ENCODE measurements around the gene CYB5R4. TPM values are rescaled to one million over a fixed set of nuclear protein-coding genes. Genes with fewer than 3 reads are reported as not detected.

The CYB5R4 gene
- polyA plus RNA-seq, 4 donors, result 10.0 to 15.4 (median 11.8) TPM

- peak overlapping the region in 1 of 3 donors; percentile 26 for H3K4me3 ChIP-seq (ENCODE audit: low read depth in 1 of 3, low read length in 3 of 3)
- DNase-seq, result no peak
- peaks cover 4 to 29% (median 7%) of the 10 kb centered on the region in 3 donors for H3K27me3 ChIP-seq (ENCODE audit: control insufficient read depth in 3 of 3, insufficient read depth in 3 of 3, low read length in 3 of 3)
- H3K27ac ChIP-seq (ENCODE audit: low read depth in 1 of 3, low read length in 2 of 3), result no peak overlapping the region
- H3K9me3 ChIP-seq (ENCODE audit: control insufficient read depth in 2 of 2, insufficient read depth in 1 of 2, low read depth in 1 of 2, low read length in 1 of 2), result no peaks in the 10 kb centered on the region
- H3K36me3 ChIP-seq (ENCODE audit: control insufficient read depth in 3 of 3, insufficient read depth in 2 of 3, low read depth in 1 of 3, low read length in 3 of 3), result no peaks in the 10 kb centered on the region
- WGBS, 3 donors, result 12 to 18% (median 15%) methylated on average over 18 of the region's 18 CpGs
- FAIRE-seq, result no peak
- H3K4me1 ChIP-seq (ENCODE audit: control insufficient read depth in 3 of 3, insufficient read depth in 2 of 3, low read depth in 1 of 3, low read length in 2 of 3), result peaks cover 0 to 7% (median 0%) of the 10 kb centered on the region in 3 donors
Observed at GRCh38 chr6:83854001-83854501, 5.4 kb upstream of the CYB5R4 start.

- Histone ChIP-seq H3K4me1 (ENCODE audit: control insufficient read depth in 3 of 3, insufficient read depth in 2 of 3, low read depth in 1 of 3, low read length in 2 of 3) (peaks cover 0 to 8% (median 0%) of the 10 kb centered on the region in 3 donors), H3K9me3 (ENCODE audit: control insufficient read depth in 2 of 2, insufficient read depth in 1 of 2, low read depth in 1 of 2, low read length in 1 of 2) (no peaks in the 10 kb centered on the region), H3K27me3 (ENCODE audit: control insufficient read depth in 3 of 3, insufficient read depth in 3 of 3, low read length in 3 of 3) (peaks cover 4 to 29% (median 7%) of the 10 kb centered on the region in 3 donors), H3K4me3 (ENCODE audit: low read depth in 1 of 3, low read length in 3 of 3) (no peak overlapping the region), H3K36me3 (ENCODE audit: control insufficient read depth in 3 of 3, insufficient read depth in 2 of 3, low read depth in 1 of 3, low read length in 3 of 3) (no peaks in the 10 kb centered on the region), H3K27ac (ENCODE audit: low read depth in 1 of 3, low read length in 2 of 3) (no peak overlapping the region)
- 46 to 52% (median 52%) methylated on average over 5 of the region's 5 CpGs for WGBS, 3 donors
- DNase-seq (no peak), FAIRE-seq (no peak)
Observed at GRCh38 chr6:83854766-83855165, 4.7 kb upstream of the CYB5R4 start.

- WGBS, 3 donors, result 8 to 16% (median 12%) methylated on average over 7 of the region's 7 CpGs
- peaks cover 0 to 3% (median 3%) of the 10 kb centered on the region in 3 donors for H3K36me3 ChIP-seq (ENCODE audit: control insufficient read depth in 3 of 3, insufficient read depth in 2 of 3, low read depth in 1 of 3, low read length in 3 of 3)
- FAIRE-seq, result no peak
- H3K27ac ChIP-seq (ENCODE audit: low read depth in 1 of 3, low read length in 2 of 3), result peak overlapping the region in 1 of 3 donors; percentile 86
- peak overlapping the region; percentile 74 to 87 (median 81) for H3K4me3 ChIP-seq (ENCODE audit: low read depth in 1 of 3, low read length in 3 of 3)
- no peaks in the 10 kb centered on the region for H3K9me3 ChIP-seq (ENCODE audit: control insufficient read depth in 2 of 2, insufficient read depth in 1 of 2, low read depth in 1 of 2, low read length in 1 of 2)
- H3K4me1 ChIP-seq (ENCODE audit: control insufficient read depth in 3 of 3, insufficient read depth in 2 of 3, low read depth in 1 of 3, low read length in 2 of 3), result peaks cover 0 to 7% (median 3%) of the 10 kb centered on the region in 3 donors
- peaks cover 0 to 4% (median 0%) of the 10 kb centered on the region in 3 donors for H3K27me3 ChIP-seq (ENCODE audit: control insufficient read depth in 3 of 3, insufficient read depth in 3 of 3, low read length in 3 of 3)
- no peak for DNase-seq
Observed at GRCh38 chr6:83860359-83860755, 868 bp downstream of the CYB5R4 start.

- H3K9me3 ChIP-seq (ENCODE audit: control insufficient read depth in 2 of 2, insufficient read depth in 1 of 2, low read depth in 1 of 2, low read length in 1 of 2), result no peaks in the 10 kb centered on the region
- 57 to 63% (median 60%) methylated on average over 8 of the region's 8 CpGs for WGBS, 3 donors
- peaks cover 0 to 5% (median 4%) of the 10 kb centered on the region in 3 donors for H3K36me3 ChIP-seq (ENCODE audit: control insufficient read depth in 3 of 3, insufficient read depth in 2 of 3, low read depth in 1 of 3, low read length in 3 of 3)
- FAIRE-seq (no peak), DNase-seq (no peak)
- H3K27me3 ChIP-seq (ENCODE audit: control insufficient read depth in 3 of 3, insufficient read depth in 3 of 3, low read length in 3 of 3), result no peaks in the 10 kb centered on the region
- no peak overlapping the region for H3K27ac ChIP-seq (ENCODE audit: low read depth in 1 of 3, low read length in 2 of 3)
- H3K4me1 ChIP-seq (ENCODE audit: control insufficient read depth in 3 of 3, insufficient read depth in 2 of 3, low read depth in 1 of 3, low read length in 2 of 3), result peaks cover 0 to 7% (median 3%) of the 10 kb centered on the region in 3 donors
- H3K4me3 ChIP-seq (ENCODE audit: low read depth in 1 of 3, low read length in 3 of 3), result no peak overlapping the region
Observed at GRCh38 chr6:83860782-83861495, 1.4 kb downstream of the CYB5R4 start.

GRCh38 chr6:83862776-83863471, 3.4 kb downstream of the CYB5R4 start:
- 65 to 88% (median 83%) methylated on average over 4 of the region's 4 CpGs for WGBS, 3 donors
- Histone ChIP-seq H3K9me3 (ENCODE audit: control insufficient read depth in 2 of 2, insufficient read depth in 1 of 2, low read depth in 1 of 2, low read length in 1 of 2) (peaks cover 0 to 5% of the 10 kb centered on the region in 2 donors), H3K27me3 (ENCODE audit: control insufficient read depth in 3 of 3, insufficient read depth in 3 of 3, low read length in 3 of 3) (no peaks in the 10 kb centered on the region), H3K4me1 (ENCODE audit: control insufficient read depth in 3 of 3, insufficient read depth in 2 of 3, low read depth in 1 of 3, low read length in 2 of 3) (peaks cover 0 to 7% (median 3%) of the 10 kb centered on the region in 3 donors), H3K27ac (ENCODE audit: low read depth in 1 of 3, low read length in 2 of 3) (peak overlapping the region in 1 of 3 donors; percentile 28), H3K4me3 (ENCODE audit: low read depth in 1 of 3, low read length in 3 of 3) (no peak overlapping the region), H3K36me3 (ENCODE audit: control insufficient read depth in 3 of 3, insufficient read depth in 2 of 3, low read depth in 1 of 3, low read length in 3 of 3) (peaks cover 7 to 11% (median 8%) of the 10 kb centered on the region in 3 donors)
- FAIRE-seq, result no peak
- DNase-seq, result no peak

GRCh38 chr6:83867043-83867442, 7.6 kb downstream of the CYB5R4 start:
- Histone ChIP-seq H3K9me3 (ENCODE audit: control insufficient read depth in 2 of 2, insufficient read depth in 1 of 2, low read depth in 1 of 2, low read length in 1 of 2) (peaks cover 0 to 5% of the 10 kb centered on the region in 2 donors), H3K4me3 (ENCODE audit: low read depth in 1 of 3, low read length in 3 of 3) (no peak overlapping the region), H3K27me3 (ENCODE audit: control insufficient read depth in 3 of 3, insufficient read depth in 3 of 3, low read length in 3 of 3) (no peaks in the 10 kb centered on the region), H3K4me1 (ENCODE audit: control insufficient read depth in 3 of 3, insufficient read depth in 2 of 3, low read depth in 1 of 3, low read length in 2 of 3) (no peaks in the 10 kb centered on the region), H3K27ac (ENCODE audit: low read depth in 1 of 3, low read length in 2 of 3) (no peak overlapping the region), H3K36me3 (ENCODE audit: control insufficient read depth in 3 of 3, insufficient read depth in 2 of 3, low read depth in 1 of 3, low read length in 3 of 3) (peaks cover 7 to 11% (median 8%) of the 10 kb centered on the region in 3 donors)
- FAIRE-seq, result no peak
- DNase-seq, result no peak

- H3K27ac ChIP-seq (ENCODE audit: low read depth in 1 of 3, low read length in 2 of 3), result no peak overlapping the region
- no peaks in the 10 kb centered on the region for H3K27me3 ChIP-seq (ENCODE audit: control insufficient read depth in 3 of 3, insufficient read depth in 3 of 3, low read length in 3 of 3)
- peaks cover 0 to 5% of the 10 kb centered on the region in 2 donors for H3K9me3 ChIP-seq (ENCODE audit: control insufficient read depth in 2 of 2, insufficient read depth in 1 of 2, low read depth in 1 of 2, low read length in 1 of 2)
- no peaks in the 10 kb centered on the region for H3K4me1 ChIP-seq (ENCODE audit: control insufficient read depth in 3 of 3, insufficient read depth in 2 of 3, low read depth in 1 of 3, low read length in 2 of 3)
- FAIRE-seq (no peak), DNase-seq (peak in 1 of 2 donors; percentile 24)
- H3K4me3 ChIP-seq (ENCODE audit: low read depth in 1 of 3, low read length in 3 of 3), result no peak overlapping the region
- WGBS, 3 donors, result 87 to 94% (median 93%) methylated on average over 9 of the region's 9 CpGs
- H3K36me3 ChIP-seq (ENCODE audit: control insufficient read depth in 3 of 3, insufficient read depth in 2 of 3, low read depth in 1 of 3, low read length in 3 of 3), result peaks cover 7 to 11% (median 8%) of the 10 kb centered on the region in 3 donors
Observed at GRCh38 chr6:83867527-83868161, 8.2 kb downstream of the CYB5R4 start.

- Histone ChIP-seq H3K36me3 (ENCODE audit: control insufficient read depth in 3 of 3, insufficient read depth in 2 of 3, low read depth in 1 of 3, low read length in 3 of 3) (peaks cover 7 to 11% (median 8%) of the 10 kb centered on the region in 3 donors), H3K27ac (ENCODE audit: low read depth in 1 of 3, low read length in 2 of 3) (no peak overlapping the region), H3K9me3 (ENCODE audit: control insufficient read depth in 2 of 2, insufficient read depth in 1 of 2, low read depth in 1 of 2, low read length in 1 of 2) (peaks cover 0 to 5% of the 10 kb centered on the region in 2 donors), H3K4me1 (ENCODE audit: control insufficient read depth in 3 of 3, insufficient read depth in 2 of 3, low read depth in 1 of 3, low read length in 2 of 3) (no peaks in the 10 kb centered on the region), H3K27me3 (ENCODE audit: control insufficient read depth in 3 of 3, insufficient read depth in 3 of 3, low read length in 3 of 3) (no peaks in the 10 kb centered on the region), H3K4me3 (ENCODE audit: low read depth in 1 of 3, low read length in 3 of 3) (no peak overlapping the region)
- 64 to 83% (median 70%) methylated on average over 1 of the region's 1 CpG for WGBS, 3 donors
- DNase-seq, result no peak
- FAIRE-seq, result no peak
Observed at GRCh38 chr6:83868639-83869038, 9.2 kb downstream of the CYB5R4 start.
